GM18526 (cell line): ENCODE measurements around the gene STEAP2.

Experiments
- POLR2A ChIP-seq: IDR thresholded peaks from 3 replicates; pipeline ENCODE4 v1.6.1; 2011; ENCODE audit not compliant: insufficient read length; ENCODE audit errors: extremely low read depth

STEAP2 gene

DNA sequence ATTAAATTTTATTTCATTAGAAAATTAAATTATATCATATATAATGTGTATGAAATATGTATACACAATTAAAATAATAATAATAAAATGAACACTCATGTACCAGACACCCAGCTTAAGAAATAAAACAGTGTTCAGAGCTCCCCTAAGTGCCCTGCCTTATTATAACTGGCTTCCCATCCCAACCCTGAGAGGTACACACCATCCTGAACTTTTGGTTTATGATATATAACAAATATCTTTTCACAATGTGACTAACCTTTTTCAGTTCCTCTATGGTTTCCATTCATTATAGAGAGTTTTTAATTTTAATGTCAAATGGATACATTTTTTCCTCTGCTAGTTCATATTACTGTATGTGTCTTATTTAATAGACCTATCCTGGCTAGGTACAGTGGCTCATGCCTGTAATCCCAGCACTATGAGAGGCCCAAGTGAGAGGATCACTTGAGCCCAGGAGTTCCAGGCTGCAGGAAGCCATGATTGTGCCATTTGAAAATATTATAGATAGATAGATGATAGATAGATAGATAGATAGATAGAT lies 24.0 kb upstream of the STEAP2 start:
- no peak for TF ChIP-seq POLR2A

- no peak for TF ChIP-seq POLR2A
Observed at GRCh38 chr7:90188281-90188680, 23.3 kb upstream of the STEAP2 start.

- TF ChIP-seq POLR2A: no peak
Observed at GRCh38 chr7:90190995-90191394, 20.5 kb upstream of the STEAP2 start.

DNA sequence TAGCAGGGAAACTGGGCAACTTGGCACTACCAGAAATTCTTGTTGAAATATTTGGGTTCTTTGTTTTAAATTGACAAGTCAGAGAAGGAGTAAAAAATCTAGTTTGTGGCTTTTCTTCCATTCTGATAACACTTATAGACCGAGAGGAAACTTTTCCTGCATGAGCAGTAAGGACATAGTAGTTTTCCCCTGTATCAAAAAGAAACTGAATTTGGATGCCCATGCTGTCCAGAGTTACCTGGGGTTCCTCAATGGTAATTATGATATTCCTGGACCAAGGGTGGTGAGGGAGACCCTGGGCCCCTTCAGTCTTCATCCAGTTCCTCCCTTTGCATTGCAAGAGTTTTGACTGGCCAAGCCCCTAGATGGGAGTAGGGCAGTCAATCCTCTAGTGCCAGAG lies 19.9 kb upstream of the STEAP2 start:
- no peak for TF ChIP-seq POLR2A

DNA sequence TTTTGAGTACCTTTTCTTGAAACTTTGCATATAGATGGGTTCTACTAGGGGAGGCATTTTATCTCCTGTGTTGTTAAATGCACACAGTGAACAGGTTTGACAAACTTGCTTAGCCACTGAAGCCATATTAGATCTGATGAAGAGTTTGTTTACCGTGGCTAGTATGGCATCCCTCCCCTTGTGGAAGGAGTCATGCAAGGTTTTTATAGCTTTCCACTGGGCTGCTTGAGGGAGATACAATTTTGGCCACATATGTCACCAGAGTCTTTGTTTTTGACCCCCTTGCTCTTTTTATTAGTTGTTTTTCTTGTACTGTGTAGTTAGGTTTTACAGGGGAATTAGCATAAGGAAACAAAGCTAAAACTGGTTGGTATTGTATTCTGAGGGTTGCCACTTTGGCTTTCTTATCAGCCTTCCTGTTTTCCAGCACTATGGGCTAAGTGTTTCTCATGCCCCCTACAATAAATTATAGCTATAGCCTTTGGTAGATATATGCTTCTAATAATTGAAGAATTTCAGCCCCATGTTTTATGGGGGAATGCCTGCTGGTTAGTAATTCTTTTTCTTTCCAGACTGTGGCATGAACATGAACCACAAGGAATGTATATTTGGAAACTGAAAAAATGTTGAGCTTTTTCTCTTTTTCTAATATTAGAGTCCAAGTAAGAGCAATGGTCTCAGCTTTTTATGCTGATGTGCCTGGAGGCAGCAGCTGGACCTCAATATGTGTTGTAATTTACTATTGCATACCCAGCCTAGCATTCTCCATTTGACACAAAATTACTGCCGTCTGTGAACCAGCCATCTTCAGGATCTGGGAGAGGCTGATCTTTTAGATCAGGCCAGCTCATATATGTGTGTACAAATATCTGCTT lies 18.4 kb upstream of the STEAP2 start:
- TF ChIP-seq POLR2A: no peak

GRCh38 chr7:90194911-90195809 lies 16.4 kb upstream of the STEAP2 start:
- no peak for TF ChIP-seq POLR2A

DNA sequence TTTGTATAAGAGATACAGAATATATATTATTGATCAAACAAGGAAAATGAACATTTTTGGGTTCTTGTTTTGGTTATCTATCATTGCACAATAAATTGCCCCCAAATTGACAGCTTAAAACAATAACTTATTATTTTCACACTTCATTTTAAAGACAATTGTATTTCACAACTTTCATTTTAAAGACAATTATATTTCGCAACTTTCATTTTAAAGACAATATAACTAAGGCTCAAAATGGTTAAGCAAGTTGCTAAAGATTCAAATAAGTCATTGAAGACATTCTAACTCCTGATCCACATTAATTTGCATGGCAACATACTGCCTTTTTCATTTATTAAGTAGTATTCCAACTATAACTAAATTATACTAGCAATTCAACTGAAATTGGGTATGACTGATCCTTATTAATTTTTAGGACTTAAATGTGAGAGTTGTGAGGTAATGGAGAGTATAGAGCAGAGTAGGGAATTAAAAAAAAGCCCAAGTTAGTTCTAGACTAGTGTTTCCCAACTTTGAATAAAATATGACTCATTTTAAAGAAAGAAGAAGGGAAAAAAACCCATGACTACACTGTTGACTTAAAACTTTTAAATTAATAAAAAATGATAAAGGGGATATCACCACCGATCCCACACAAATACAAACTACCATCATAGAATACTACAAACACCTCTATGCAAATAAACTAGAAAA lies 9.9 kb upstream of the STEAP2 start:
- no peak for TF ChIP-seq POLR2A

GRCh38 chr7:90207956-90208355 lies 3.6 kb upstream of the STEAP2 start:
- no peak for TF ChIP-seq POLR2A

DNA sequence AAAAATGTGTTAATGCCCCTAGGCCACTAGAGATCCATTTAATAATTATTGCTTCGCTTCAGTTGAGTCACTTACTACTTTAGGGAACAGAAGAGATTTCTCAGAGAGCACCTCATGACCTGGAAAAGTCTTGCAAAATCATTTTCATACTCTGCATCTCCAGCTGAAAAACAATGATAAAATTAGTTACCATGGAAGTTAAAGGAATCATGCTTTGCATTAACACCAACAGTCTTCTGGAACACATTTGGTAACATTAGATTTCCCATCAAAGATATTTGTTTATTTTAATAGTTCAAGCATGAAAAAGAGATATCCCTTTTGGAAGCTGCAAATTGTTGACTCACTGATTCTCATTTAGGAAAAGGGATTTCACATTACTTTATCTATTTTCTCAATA lies 1.8 kb upstream of the STEAP2 start:
- TF ChIP-seq POLR2A: no peak

DNA sequence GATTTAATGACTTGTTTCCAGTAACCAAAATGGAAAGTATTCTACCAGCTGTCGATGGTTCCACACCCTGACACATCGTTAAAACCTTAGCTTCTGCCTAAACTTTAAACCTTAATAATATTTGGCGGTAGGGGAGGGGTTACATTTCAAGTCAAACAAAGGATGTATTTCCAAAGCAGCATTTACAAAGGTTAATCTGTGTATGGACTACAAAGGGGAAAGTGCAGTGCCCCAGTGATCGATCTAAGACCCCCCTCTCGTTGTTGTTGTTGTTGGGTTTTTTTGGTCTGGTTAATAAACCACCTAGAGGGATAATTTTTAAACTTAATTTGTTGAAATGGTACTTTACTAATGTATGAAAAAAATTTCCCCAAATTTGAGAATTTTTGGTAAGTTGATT lies 1.1 kb upstream of the STEAP2 start:
- no peak for TF ChIP-seq POLR2A

DNA sequence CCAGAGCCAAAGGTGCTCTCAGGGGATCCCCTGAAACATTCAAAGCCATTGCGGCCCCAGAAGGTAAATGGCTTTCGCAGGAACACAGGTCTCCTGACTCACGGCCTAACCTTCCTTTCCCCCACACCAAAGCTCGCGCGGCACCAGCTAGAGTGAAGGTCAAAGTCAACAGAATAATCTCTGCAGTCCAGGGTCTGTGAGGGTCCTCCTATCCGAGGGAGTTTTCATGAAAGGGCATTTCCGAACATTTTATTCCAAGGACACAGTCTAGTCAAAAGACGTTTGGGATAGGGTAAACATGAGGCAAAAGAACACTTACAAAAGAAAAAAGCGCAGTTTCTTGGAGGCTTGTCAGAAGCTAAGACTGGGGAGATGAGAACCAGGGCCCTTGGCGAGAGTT lies 559 bp upstream of the STEAP2 start:
- no peak for TF ChIP-seq POLR2A

DNA sequence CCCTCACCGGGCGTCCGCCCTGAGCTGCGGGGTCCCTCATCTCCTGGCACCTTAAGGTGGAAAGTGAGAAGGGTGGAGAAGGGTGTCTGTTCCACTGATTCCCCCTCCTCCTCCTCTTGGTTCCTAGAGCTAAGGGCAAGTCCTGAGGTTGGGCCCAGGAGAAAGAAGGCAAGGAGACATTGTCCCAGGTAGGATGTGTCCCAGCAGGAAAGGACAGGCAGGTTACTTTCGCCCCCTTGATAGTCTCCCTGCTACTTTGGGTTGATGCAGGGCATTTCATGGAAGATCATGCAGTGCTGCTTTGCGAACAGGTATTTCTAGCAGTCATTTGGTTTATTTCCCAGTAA lies 582 bp downstream of the STEAP2 start:
- no peak for TF ChIP-seq POLR2A

- no peak for TF ChIP-seq POLR2A
Observed at GRCh38 chr7:90213521-90213920, 2.0 kb downstream of the STEAP2 start.

- no peak for TF ChIP-seq POLR2A
Observed at GRCh38 chr7:90216080-90216674, 4.6 kb downstream of the STEAP2 start.

DNA sequence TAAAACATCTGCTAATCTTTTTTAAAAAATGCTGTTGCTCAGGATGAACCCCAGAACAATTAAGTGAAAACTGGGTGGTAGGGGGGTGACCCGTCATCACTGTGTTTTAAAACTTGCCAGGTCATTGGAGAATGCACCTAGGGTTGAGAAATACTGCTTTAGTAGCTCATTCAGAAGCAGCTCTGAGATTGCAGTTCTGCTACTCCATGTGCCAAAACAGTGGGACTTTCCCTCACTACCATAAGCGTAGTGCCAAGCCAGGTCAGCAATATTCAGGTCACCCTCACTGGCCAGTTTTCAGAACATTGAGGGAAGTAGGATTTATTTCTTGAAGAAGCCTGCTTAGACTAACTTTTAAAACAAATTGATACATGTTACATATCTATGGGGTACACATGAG lies 5.2 kb downstream of the STEAP2 start:
- TF ChIP-seq POLR2A: no peak
